Stimulated activated CD8-positive, alpha-beta memory T cell treated with anti-CD3 and anti-CD28 coated beads, Interleukin-4, amount 100 ng/mL, for 4 hours (primary cell): ENCODE results near the gene ABHD2.
A peak's percentile ranks its signal among the peaks of the same experiment; 100 is the strongest.
"Not testable (repeated sequence)": the region's sequence is repeated elsewhere in the genome, so short reads cannot be mapped to it uniquely, and the experiment has no call there.

ENCODE experiments used
- DNase-seq, 2 donors: peaks; one replicate each; pipeline ENCODE4 v3.0.0-alpha.2; 2020; ENCODE audit warnings: low read depth in 2 of 2, low spot score in 1 of 2

Gene ABHD2

DNA sequence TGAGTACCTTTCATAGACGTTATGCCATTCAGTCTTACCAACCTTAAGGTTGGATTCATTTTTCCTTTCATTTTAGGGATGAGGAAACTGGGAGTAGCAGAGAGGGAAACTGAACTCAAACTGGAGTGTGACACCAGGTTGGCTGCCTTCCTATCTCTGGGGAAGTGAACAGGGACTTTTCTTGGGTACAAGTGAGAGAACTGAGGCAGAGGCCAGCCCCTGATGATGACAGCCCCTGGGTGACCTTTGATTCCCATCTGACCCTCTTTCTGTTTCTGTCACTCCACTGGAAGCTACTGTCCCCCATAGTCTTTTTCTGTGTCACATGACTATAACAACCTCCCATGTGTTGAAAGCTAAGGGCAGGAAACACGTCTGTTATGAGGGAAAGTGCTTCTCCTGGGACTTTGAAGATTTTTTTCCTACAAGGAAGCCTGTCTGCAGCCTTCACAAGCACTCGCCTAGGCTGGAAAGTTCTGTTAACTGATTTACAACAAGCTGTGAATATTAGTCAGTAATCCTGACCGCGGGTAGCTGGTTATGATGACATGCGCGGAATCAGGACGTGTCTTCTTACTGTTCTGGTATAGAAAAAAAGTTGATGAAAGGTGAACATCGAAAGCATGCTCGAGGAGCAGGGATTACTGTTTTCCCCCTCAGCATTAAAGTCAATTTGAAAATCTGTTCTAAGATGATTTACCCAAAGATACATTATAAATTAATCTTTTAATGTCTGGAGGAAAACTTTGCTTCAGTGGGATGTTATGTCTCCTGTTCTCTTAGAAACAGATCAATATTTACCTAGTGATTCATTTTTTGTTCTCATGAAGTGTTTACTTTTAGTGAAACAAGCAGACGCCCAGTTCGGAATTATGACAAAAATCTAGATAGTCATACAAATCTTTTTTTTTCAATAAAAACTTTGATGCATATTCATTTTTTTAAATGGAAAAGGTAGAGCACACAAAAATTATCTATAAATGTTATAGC lies 31.5 kb downstream of the ABHD2 start:
- no peak for DNase-seq

DNA sequence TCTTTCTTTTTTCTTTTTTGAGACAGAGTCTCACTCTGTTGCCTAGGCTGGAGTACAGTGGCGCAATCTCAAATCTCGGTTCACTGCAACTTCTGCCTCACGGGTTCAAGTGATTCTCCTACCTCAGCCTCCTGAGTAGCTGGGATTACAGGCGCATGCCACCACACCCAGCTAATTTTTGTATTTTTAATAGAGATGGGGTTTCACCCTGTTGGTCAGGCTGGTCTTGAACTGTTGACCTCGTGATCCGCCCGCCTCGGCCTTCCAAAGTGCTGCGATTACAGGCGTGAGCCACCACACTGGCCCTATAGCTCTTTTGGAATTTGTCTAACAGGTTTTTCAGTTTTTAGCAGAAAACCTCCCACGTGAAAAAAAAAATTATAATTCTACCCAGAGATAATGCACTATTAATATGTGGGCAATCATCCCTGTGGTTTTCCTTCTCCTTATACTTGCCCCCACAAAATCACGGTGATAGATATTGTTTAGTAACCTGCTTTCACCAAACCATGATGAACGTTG lies 32.3 kb downstream of the ABHD2 start:
- DNase-seq: not testable (repeated sequence)

DNA sequence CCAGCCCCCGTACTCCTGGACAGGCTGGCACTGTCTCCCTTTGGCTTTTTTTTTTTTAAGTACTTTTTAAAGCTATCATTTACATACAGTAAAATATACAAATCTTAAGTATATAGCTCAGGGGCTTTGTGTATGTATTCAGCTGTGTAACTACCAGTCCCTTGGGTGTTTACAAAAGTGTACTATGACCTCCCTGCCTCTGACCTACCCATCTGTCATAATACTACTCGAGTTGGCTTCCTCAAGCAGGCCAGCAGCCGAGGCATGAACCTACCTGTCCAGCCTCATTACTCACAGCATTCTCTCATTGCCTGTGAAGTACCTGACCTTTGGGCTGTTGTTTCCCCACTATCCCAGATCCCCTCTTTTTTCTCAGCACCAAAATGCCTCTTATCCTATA lies 33.2 kb downstream of the ABHD2 start:
- DNase-seq: no peak

DNA sequence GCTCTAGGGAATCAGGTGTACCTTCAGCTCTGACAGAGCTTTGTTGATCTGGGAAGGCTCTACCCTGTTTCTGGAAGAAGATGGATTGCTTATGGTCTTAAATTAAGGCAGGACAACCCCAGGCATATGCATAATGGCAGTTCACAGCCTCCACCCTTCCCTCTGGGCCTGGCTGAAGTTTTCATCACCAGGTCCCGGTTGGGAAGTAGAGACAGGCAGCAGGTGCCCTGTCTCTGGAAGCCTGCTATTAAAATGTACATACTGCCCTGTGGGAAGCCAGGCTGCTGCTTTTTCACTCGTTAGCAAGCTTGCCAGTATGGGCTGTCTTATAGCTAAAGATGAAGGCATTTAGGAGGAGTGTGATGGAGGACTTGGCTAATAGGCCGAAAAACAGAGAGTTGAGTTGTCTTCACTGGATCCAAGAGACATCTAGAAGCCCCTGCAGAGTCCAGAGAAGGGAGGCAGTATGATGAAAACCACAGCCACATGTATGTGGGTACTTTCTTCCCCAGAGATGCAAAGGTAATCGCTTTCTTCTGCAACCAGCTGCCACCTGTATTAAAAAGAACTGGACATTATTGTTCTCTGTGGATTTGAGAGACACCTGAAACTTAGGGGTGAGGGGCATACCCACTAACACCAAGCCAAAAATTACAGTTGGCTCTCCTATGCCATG lies 34.4 kb downstream of the ABHD2 start:
- no peak for DNase-seq

DNA sequence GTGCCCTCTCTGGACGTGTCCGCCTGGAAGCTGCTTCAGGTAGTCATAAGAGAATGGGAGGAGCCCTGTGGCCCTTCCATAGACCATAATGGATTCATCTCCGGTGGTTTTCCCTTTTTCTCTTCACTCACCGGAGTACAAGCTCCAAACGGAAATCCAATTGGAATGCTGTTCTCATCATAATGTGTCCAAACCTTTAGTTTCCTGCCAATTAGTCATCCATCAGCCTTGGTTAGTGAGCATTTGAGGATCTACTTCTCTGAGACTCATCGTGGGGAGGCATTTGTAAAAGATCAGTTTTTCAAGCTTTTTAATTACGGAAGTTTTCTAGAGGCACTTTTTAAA lies 34.9 kb downstream of the ABHD2 start:
- DNase-seq: no peak

DNA sequence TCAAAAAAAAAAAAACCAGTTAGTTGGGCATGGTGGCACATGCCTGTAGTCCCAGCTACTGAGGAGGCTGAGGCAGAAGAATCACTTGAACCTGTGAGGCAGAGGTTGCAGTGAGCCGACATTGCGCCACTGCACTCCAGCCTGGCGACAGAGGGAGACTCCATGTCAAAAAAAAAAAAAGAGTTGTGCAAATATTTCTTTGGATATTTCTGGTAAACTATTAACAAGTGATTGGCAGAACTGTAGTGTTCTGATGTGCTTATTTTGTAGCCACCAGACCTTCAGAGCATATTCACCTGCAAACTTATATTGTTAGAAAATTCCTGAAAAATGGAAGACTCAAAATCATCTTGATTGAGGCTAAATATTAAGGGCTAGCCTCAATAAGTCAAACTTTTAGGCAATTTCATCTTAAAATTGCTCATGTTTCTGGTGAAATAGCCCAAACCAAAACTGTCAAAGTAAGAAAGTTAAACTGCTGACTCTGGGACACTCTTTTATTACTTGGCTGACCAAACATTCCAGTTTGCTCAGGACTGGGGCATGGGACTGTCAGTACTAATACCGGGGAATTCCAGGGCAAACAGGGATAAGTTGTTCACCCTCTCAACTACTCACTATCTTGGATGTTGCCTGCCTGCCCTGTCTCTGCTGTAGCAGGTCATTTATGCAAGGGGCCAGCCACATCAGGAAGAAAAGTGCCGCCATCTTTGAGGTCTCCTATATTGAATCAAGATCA lies 37.0 kb downstream of the ABHD2 start:
- no peak for DNase-seq

DNA sequence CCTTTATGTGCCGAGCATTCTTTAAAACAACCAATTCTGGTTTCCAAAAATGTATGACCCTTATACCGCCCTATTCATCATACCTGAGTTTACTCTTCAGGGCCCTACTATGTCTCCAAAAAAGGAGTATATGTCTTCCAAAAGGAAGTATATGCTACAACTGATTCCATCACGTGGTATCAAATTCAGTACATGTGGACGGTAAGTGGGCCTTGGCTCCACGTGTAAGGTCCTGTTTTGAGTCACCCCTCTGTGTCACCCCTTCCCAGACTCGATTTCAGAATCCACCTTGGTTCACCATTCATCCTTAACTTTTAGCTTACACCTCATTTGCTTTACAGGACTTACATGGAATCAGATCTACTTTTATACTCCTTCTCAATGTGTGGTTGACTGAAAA lies 37.8 kb downstream of the ABHD2 start:
- no peak for DNase-seq

DNA sequence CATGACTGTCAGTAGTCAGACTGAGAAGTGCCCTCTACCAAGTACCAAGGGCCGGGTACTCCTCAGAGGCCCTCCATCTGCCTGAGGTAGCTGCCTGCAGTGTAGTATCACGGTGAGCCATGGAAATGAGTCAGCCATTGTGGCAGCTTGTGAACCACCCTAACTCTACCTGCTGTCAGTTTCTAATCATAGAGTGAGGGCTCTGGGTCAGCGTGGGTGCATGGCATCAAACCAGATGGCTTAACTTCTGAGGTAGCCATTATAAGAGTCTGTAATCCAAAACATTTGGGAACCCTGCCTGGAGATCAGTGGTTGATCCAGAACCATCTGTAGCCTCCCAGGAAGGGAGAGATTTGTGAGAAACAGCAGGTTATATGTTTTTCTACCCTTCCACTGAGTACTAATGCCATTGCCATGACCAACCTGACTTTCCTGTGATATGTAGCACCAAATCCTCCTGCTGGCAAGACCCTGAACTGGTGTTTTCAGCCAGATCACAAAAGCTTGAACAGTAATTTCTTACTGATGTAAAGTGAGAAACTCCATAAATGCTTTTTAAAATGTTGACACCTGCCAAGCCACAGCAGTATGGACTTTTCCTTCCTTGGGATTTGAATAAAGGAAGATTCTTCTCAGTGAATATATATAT lies 38.9 kb downstream of the ABHD2 start:
- DNase-seq: no peak

DNA sequence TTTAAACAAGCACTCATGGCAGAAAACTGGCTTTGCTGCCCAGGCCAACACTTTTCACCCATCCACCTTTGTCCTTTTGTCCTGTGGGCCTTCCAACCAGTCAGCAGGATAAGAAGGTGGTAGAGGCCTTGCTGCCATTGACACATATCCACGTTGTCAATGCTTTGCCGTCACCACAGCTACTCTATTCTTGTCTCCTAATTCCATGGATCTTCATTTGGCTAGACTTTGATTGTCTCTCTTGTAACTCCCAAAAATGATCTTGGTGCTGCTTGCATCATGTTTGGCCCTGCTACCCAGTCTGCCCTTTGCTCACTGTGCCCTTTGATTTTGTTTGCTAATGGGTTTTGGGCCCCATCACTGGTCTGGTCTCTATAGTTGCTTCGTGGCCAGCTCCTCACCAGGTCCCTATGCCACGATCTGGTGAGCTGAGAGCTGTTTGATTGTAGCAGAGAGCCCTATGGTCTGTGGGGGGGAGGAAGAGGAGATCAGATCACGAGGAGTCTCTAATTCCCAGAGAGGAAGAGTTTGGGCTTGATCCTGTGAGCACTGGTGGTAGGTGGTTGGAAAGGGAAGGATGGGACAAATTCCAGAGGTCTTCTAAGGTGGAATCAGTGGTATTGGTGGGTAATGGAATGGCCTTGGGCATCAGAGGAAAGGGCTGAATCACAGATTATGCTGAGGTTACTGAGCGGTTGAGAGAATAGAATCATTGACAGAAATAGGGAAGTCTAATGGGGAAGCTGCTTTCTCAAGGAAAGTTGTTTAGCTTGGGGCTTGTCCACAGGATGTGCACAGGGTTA lies 40.3 kb downstream of the ABHD2 start:
- no peak for DNase-seq

DNA sequence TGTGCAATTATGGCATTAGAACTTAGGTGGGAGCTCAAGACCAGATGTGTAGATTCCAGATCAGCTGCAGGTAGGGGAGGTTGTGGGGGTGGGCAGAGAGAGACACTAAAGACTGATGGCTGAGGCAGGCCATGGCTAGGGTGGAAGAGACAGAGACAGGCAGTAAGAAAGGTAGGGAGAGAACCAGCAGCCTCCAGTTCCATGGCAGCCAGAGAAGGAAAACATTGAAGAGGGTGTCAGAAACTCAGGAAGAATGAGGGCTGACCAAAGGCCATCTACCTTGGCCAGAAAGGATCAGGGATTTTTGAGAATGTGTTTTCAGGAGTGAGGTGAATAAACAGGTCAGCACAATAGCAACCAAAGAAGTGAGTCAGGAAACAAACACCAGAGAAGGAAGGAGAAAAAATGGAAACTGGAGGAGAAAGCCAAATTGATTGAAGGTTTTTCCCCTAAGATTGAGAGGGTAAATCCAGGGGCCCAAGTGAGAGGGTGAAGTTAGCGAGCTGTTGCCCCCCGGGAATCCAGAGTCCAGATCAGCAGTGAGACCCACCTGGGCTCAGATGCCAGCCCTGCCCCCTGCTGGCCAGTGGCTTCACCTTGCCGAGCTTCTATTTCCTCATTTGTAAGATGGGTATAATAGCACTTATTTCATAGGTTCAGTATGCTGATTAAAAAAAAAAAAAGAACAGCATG lies 41.0 kb downstream of the ABHD2 start:
- DNase-seq: peak; percentile 26 to 37

DNA sequence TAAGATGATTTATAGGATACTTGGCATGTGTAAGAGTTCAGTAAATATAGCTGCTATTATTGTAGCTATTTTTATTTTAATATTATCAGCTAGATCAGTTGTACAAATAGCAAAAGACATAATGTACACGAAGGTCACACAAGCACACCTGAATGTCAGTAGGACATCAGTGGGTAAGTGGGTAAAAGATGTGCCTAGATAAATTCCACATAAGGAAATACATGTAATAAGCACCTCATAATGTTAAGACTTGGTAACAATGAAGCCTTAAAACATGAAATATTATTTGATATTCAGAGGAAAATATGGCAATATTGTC lies 41.5 kb downstream of the ABHD2 start:
- no peak for DNase-seq

DNA sequence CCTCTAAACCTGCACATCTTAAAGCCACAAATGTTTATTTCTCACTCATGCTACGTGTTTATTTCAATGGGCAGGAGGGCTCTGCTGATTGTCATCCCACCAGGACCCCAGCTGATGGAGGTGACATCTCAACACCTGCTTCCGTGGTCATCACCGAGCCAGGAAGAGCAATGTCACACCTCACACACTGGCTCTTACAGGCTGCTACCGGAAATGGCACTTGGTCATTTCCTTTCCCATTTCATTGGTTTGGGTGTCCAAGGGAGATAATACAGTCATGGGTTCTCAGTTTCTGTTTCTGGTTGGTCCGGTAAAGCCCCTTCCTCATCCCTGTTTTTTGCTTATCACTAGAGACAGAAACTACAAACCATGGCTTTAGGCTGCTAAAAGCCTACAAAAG lies 41.9 kb downstream of the ABHD2 start:
- DNase-seq: peak; percentile 7 to 9

DNA sequence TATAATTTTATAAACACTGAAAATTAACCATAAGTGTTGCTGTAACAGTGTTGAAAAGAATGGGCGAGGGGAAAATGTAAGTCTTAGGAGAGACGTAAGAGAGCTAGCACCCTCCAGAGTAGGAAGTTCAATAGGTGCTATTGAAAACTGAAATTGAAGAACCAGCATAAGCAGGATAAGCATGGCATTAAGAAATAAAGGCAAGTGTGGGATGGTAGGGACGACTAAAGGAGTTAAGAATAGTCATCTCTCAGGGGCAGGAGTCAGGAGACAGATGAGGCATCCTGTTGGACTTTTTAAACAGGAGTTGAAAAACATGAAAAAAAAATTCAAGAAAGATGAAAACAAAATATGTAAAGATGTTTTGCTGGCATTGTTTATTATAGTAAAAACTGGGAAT lies 43.5 kb downstream of the ABHD2 start:
- no peak for DNase-seq

DNA sequence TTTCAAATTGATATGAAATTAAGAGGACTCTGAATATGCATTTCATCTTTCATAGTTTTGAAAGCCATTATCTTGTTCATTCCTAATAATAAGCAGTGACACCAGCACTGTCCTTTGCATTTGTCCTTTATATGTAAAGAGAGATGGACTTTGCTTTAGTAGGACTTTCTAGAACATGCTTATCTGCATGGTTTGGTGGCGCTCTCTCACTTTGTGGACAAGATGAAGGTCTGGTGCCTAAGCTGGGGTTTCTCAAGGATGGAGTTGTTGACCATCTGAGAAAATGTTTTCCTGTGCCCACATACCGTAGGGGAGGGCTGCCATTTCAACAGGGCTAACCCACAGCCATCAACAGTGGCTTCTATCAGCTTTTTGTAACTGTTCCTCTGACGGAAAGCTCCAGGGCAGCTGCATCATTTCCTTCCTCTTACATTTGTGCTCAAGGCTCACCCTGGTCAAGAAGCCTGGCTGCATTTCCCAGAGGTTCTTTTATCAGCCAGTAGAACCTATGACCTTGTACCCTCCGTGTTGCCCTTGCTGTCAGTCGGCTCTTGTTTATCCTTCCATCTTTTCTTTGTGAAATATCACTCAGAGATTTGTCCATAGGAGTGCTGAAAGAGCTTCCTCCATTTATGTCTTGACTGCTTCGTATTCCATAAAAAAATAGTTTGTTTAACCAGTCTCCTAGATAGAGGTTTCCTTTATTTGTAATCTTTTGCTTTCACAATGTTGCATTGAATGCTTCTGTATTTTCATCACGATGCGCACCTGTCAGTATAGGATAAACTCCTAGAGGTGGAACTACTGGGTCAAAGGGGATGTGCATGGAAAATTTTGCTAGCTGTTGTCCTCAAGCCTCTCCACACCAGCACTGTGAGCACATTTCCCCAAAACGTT lies 44.6 kb downstream of the ABHD2 start:
- peak in 1 of 2 donors; percentile 8 for DNase-seq

DNA sequence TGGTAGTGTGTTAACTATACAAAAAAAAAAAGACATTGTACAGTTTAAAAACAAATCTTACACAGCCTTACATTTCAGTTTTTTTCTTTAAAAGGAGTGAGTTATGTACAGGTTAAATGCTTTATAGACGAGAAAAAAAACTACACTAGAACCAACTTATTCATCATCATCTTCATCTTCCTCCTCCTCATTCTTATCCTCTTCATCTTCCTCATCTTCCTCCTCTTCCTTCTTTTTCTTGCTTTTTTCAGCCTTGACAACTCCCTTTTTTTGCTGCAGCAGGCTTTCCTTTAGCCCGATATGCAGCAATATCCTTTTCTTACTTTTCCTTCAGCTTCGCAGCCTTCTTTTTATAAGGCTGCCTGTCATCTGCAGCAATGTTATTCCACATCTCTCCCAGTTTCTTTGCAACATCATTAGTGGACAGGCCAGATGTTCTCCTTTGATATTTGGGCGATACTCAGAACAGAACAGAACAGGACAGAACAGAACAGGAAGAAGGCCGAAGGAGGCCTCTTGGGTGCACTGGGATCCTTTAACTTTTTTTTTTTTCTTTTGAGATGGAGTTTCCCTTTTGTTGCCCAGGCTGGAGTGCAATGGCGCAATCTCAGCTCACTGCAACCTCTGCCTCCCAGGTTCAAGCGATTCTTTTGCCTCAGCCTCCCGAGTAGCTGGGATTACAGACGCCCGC lies 47.3 kb downstream of the ABHD2 start:
- not testable (repeated sequence) for DNase-seq

DNA sequence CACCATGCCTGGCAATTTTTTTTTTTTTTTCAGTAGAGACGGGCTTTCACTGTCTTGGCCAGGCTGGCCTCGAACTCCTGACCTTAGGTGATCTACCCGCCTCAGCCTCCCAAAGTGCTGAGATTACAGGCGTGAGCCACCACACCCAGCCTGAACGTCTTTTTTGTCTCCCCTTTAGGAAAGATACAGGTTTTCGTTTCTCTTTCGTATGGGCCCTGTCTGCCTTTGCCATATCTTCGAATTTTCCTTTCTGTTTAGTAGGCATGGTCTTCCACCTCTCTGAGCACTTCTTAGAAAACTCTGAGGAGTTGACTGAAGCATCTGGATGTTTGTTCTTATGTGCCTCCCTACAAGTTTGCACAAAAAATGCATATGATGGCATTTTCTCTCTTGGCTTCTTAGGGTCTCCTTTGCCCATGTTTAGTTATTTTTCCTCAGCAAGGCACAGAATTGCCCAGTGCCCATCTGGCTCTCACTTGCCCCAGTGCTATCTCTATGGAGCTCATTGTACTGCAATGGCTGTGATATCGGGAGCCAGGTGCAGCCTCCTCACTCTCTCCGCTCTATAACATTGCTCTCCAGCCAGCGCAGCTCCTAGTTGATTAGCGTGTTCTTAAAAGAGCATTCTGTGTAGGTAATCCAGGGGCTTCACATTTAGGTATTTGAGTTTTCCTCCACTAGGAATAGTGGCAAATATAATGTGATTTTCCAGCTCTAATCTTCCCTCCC lies 48.0 kb downstream of the ABHD2 start:
- no peak for DNase-seq
